ENCODE results near the gene SUV39H1. TPM values are rescaled to one million over a fixed set of nuclear protein-coding genes. Genes with fewer than 3 reads are reported as not detected.
"Not testable (repeated sequence)": the region's sequence is repeated elsewhere in the genome, so short reads cannot be mapped to it uniquely, and the experiment has no call there.

SUV39H1 gene, protein sequence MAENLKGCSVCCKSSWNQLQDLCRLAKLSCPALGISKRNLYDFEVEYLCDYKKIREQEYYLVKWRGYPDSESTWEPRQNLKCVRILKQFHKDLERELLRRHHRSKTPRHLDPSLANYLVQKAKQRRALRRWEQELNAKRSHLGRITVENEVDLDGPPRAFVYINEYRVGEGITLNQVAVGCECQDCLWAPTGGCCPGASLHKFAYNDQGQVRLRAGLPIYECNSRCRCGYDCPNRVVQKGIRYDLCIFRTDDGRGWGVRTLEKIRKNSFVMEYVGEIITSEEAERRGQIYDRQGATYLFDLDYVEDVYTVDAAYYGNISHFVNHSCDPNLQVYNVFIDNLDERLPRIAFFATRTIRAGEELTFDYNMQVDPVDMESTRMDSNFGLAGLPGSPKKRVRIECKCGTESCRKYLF
- 1 to 10 TPM; 1.2 to 7.3 (median 6.0) TPM for total RNA-seq

DNA sequence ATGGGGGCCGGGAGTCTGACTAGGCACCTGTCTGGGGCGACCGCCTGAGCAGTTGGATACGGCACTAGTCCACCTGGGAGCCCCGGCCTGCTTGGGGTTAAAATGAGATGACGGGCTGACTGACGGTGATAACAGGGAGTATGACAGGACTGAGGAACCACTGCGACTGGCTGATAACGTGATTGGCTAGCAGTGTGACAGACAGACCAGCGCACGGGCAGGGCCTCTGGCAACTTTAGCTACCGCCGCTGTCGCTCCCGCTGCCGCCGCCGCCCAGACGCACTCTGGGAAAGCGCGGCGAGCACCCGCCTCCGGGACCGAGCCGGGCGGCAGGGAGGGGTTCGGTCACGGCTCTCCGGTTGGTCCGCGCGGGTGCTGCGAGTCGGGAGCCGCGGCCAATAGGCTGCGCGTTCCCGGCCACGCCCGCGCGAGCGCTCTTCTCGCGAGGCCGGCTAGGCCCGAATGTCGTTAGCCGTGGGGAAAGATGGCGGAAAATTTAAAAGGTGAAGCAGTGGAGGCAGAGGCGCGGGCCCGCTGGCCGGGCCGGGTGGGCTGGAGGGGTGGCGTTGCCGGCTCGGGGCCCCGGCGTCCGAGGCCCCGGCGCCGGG lies at the start of gene SUV39H1:
SUV39H1 (plus strand) TSS at position 434 of the 608 bp plus-strand sequence; CDS start at position 485, 51 bp downstream.
- Histone ChIP-seq H3K27me3 (no peaks in the 10 kb centered on the region), H3K9me3 (no peaks in the 10 kb centered on the region), H3K27ac (peak within 1 kb of the TSS; percentile 81 to 97 (median 86)), H3K4me3 (peak within 1 kb of the TSS; percentile 44 to 89 (median 76)), H3K36me3 (peaks cover 0 to 8% (median 0%) of the 10 kb centered on the region in 4 donors), H3K4me1 (peaks cover 0 to 18% (median 2%) of the 10 kb centered on the region in 4 donors)
- 43% methylated on average over 53 of the region's 66 CpGs; no CpG with 5 or more reads in 1 of the 2 donors for WGBS, 2 donors
- peak; percentile 94 to 99 for ATAC-seq (ENCODE audit: low FRiP score in 2 of 2)
- peak; percentile 92 to 97 for DNase-seq
- TF ChIP-seq POLR2A (IDR thresholded peaks at IDR 0.05) (peak in 3 of 4 donors; percentile 68 to 86 (median 75)), EP300 (IDR thresholded peaks at IDR 0.05) (no peak), POLR2AphosphoS5 (IDR thresholded peaks at IDR 0.05) (peak; percentile 77 to 89)
- TF ChIP-seq, protein P1, sequence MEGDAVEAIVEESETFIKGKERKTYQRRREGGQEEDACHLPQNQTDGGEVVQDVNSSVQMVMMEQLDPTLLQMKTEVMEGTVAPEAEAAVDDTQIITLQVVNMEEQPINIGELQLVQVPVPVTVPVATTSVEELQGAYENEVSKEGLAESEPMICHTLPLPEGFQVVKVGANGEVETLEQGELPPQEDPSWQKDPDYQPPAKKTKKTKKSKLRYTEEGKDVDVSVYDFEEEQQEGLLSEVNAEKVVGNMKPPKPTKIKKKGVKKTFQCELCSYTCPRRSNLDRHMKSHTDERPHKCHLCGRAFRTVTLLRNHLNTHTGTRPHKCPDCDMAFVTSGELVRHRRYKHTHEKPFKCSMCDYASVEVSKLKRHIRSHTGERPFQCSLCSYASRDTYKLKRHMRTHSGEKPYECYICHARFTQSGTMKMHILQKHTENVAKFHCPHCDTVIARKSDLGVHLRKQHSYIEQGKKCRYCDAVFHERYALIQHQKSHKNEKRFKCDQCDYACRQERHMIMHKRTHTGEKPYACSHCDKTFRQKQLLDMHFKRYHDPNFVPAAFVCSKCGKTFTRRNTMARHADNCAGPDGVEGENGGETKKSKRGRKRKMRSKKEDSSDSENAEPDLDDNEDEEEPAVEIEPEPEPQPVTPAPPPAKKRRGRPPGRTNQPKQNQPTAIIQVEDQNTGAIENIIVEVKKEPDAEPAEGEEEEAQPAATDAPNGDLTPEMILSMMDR (IDR thresholded peaks at IDR 0.05), result no peak

DNA sequence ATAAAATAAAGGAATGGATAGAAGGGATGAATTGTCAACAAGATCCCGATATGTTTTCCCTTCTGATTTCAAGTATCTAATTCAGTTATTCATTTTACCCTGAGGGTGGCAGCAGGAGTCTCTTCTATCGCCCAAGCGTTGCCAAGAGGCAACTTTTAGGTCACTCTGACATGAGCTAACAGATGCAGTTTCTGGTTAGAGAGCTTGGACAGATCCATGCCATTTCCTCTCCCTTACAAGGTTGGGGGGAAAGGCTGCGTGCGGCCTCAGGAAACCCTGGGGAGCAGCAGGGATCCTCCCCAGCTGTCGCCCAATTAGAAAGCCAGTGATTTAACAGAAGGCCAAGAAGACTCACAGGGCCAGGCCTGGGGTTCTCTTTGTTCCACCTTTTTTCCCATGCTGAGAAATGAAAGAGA lies 48.2 kb upstream of the SUV39H1 start:
- DNase-seq, result peak in 1 of 2 donors; percentile 31
- no peaks in the 10 kb centered on the region for H3K36me3 ChIP-seq
- no peak overlapping the region for H3K4me3 ChIP-seq
- ATAC-seq (ENCODE audit: low FRiP score in 2 of 2), result peak in 1 of 2 donors; percentile 66
- H3K4me1 ChIP-seq, result no peaks in the 10 kb centered on the region
- TF ChIP-seq, protein P1 (IDR thresholded peaks at IDR 0.05), result peak in 2 of 6 experiments; percentile 18 to 21
- TF ChIP-seq POLR2AphosphoS5 (IDR thresholded peaks at IDR 0.05), result no peak
- 0 to 31% methylated on average over 5 to 6 of the region's 6 CpGs for WGBS, 2 donors
- no peaks in the 10 kb centered on the region for H3K27me3 ChIP-seq
- H3K9me3 ChIP-seq, result no peaks in the 10 kb centered on the region
- H3K27ac ChIP-seq, result no peak overlapping the region

DNA sequence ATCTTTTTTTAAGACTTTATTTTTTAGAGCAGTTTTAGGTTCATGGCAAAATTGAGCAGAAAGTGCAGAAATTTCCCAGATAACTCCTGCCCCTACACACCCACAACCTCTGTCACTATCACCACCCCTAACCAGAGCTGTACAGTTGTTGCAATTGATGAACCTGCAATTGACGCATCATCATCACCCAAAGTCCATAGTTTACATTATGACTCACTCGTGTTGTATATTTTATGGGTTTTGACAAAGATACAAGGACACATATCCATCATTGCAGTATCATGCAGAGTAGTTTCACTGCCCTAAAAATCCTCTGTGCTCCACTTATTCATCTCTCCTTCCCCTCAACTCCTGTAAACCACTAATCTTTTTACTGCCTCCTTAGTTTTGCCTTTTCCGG lies 47.4 kb upstream of the SUV39H1 start:
- Histone ChIP-seq H3K27ac (no peak overlapping the region), H3K4me3 (no peak overlapping the region), H3K36me3 (no peaks in the 10 kb centered on the region), H3K27me3 (no peaks in the 10 kb centered on the region), H3K9me3 (no peaks in the 10 kb centered on the region), H3K4me1 (no peaks in the 10 kb centered on the region)
- 79 to 82% methylated on average over 3 of the region's 3 CpGs for WGBS, 2 donors
- TF ChIP-seq EP300 (IDR thresholded peaks at IDR 0.05), result no peak
- TF ChIP-seq POLR2AphosphoS5 (IDR thresholded peaks at IDR 0.05), result no peak
- no peak for TF ChIP-seq POLR2A (IDR thresholded peaks at IDR 0.05)
- TF ChIP-seq, protein P1 (IDR thresholded peaks at IDR 0.05), result no peak
- ATAC-seq (ENCODE audit: low FRiP score in 2 of 2) (no peak), DNase-seq (no peak)

DNA sequence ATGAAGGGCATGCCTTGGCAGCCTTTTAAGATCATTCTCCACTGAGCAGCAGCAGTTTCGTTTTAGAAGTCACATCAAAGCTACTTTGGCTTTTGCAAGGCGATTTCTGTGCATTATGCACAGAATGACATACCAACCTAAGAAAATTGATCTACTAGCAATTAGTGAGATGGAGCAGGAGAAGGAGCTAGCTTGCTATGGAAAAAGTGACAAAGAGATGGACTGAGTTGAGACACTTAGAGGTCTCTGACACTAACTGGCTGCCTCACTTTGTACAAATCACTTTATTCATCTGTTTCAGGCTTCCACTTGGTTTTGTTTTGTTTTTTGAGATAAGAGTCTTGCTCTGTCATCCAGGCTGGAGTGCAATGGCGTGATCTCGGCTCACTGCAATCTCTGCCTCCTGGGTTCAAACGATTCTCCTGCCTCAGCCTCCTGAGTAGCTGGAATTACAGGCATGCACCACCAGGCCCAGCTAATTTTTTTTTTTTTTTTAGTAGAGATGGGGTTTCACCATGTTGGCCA lies 44.4 kb upstream of the SUV39H1 start:
- 64 to 73% methylated on average over 5 of the region's 5 CpGs for WGBS, 2 donors
- ATAC-seq (ENCODE audit: low FRiP score in 2 of 2); H3K4me3 ChIP-seq; H3K9me3 ChIP-seq; H3K4me1 ChIP-seq; H3K36me3 ChIP-seq; DNase-seq; H3K27ac ChIP-seq; H3K27me3 ChIP-seq: not testable (repeated sequence)

DNA sequence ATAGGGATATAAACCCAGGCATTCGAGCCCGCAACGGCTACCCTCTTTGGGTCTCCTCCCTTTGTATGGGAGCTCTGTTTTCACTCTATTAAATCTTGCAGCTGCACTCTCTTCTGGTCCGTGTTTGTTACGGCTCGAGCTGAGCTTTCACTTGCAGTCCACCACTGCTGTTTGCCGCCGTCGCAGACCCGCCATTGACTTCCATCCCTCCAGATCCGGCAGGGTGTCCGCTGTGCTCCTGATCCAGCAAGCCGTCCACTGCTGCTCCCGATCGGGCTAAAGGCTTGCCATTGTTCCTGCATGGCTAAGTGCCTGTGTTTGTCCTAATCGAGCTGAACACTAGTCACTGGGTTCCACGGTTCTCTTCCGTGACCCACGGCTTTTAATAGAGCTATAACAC lies 41.8 kb upstream of the SUV39H1 start:
- H3K27ac ChIP-seq; DNase-seq; H3K4me3 ChIP-seq; H3K27me3 ChIP-seq; H3K4me1 ChIP-seq; H3K36me3 ChIP-seq; ATAC-seq (ENCODE audit: low FRiP score in 2 of 2); H3K9me3 ChIP-seq: not testable (repeated sequence)
- WGBS, 2 donors, result 68 to 75% methylated on average over 12 to 19 of the region's 19 CpGs

DNA sequence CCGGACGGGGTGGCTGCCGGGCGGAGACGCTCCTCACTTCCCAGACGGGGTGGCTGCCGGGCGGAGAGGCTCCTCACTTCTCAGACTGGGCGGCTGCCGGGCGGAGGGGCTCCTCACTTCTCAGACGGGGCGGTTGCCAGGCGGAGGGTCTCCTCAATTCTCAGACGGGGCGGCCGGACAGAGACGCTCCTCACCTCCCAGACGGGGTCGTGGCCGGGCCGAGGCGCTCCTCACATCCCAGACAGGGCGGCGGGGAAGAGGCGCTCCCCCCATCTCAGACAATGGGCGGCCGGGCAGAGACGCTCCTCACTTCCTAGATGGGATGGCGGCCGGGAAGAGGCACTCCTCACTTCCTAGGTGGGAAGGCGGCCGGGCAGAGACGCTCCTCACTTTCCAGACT lies 36.8 kb upstream of the SUV39H1 start:
- not testable (repeated sequence) for H3K9me3 ChIP-seq; H3K27me3 ChIP-seq; H3K4me1 ChIP-seq; DNase-seq; H3K27ac ChIP-seq; H3K36me3 ChIP-seq; ATAC-seq (ENCODE audit: low FRiP score in 2 of 2); H3K4me3 ChIP-seq
- 94 to 97% methylated on average over 6 to 25 of the region's 34 CpGs for WGBS, 2 donors

Data from upper lobe of left lung (tissue), 6 donors.